IMR-90 (cell line): ENCODE results near the gene ALOX15.
"Not testable (repeated sequence)": the region's sequence is repeated elsewhere in the genome, so short reads cannot be mapped to it uniquely, and the experiment has no call there.

Experiments
- BHLHE40 ChIP-seq: fragments of 150-350 bp; IDR thresholded peaks from 2 replicates; pipeline ENCODE4 v1.6.1; 2016; ENCODE audit warnings: mild to moderate bottlenecking, low read depth, low read length
- CEBPB ChIP-seq: IDR thresholded peaks from 2 replicates; pipeline ENCODE4 v1.6.1; 2012; ENCODE audit warnings: low read depth, low read length, improper control_type of control experiment
- CTCF ChIP-seq: conservative IDR thresholded peaks from 2 replicates; pipeline ENCODE4 v1.5.1; 2012; ENCODE audit warnings: mild to moderate bottlenecking, low read depth, low read length, improper control_type of control experiment
- MAZ ChIP-seq: IDR thresholded peaks from 2 replicates; pipeline ENCODE4 v1.6.1; 2012; ENCODE audit warnings: low read depth, mild to moderate bottlenecking, low read length, improper control_type of control experiment, moderate library complexity, borderline replicate concordance
- MXI1 ChIP-seq: IDR thresholded peaks from 2 replicates; pipeline ENCODE4 v1.6.1; 2012; ENCODE audit warnings: low read depth, mild to moderate bottlenecking, low read length, moderate library complexity, borderline replicate concordance
- POLR2A ChIP-seq: IDR thresholded peaks from 2 replicates; pipeline ENCODE4 v1.6.1; 2012; ENCODE audit warnings: mild to moderate bottlenecking, low read depth, low read length
- RCOR1 ChIP-seq: IDR thresholded peaks from 2 replicates; pipeline ENCODE4 v1.6.1; 2012; ENCODE audit warnings: mild to moderate bottlenecking, low read length, improper control_type of control experiment; ENCODE audit not compliant: insufficient replicate concordance
- SMC3 ChIP-seq: fragments of 150-350 bp; IDR thresholded peaks from 2 replicates; pipeline ENCODE4 v1.6.1; 2016; ENCODE audit warnings: low read depth, mild to moderate bottlenecking, antibody characterized with exemption, low read length, moderate library complexity
- USF2 ChIP-seq: fragments of 150-350 bp; IDR thresholded peaks from 2 replicates; pipeline ENCODE4 v1.6.1; 2017; ENCODE audit warnings: mild to moderate bottlenecking, antibody characterized with exemption, low read length, low read depth

DNA sequence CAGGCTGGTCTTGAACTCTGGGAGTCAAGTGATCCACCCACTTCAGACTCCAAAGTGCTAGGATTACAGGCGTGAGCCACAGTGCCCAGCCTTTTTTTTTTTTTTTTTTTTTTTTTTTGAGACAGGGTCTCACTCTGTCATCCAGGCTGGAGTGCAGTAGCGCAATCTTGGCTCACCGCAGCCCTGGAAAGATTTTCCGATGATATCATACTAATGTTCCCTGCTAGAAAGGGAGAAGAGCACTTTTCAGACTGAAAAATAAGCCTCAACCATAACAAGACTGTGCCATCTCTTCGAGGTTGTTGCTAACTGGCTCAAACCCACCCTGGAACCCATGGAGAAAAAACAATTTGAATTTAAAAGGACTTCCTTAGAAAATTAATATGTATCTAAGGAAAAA, 42.3 kb upstream of the ALOX15 start:
- TF ChIP-seq CTCF, MXI1, SMC3, USF2, BHLHE40, MAZ, RCOR1, POLR2A, CEBPB: not testable (repeated sequence)
